Panc1 (cell line): ENCODE results near the gene OR4E2. TPM values are rescaled to one million over a fixed set of nuclear protein-coding genes. Genes with fewer than 3 reads are reported as not detected.

Experiments
- ATAC-seq: fragments of 200-7000 bp; cut with Tn5 transposase; 2 replicates; pipeline ENCODE4 v1.9.1; 2020; ENCODE audit warnings: mild to moderate bottlenecking, moderate library complexity
- BruUV-seq: library from RNA; stranded (reverse); fragments of 400-500 nt; replicated peaks from 2 replicates; lab custom pipeline; 2021; lab: Mats Ljungman, UMichigan
- CTCF ChIA-PET: fragments of 300-600 bp; sonication (Branson Sonifier 250); formaldehyde crosslinking; loops from one replicate; lab custom pipeline; 2022; ENCODE audit warnings: antibody characterized with exemption; lab: Charles Lee
- POLR2A ChIA-PET: fragments of 300-600 bp; sonication (Branson Sonifier 250); formaldehyde crosslinking; loops from one replicate; lab custom pipeline; 2022; ENCODE audit warnings: antibody characterized with exemption; lab: Charles Lee
- DNase-seq: peaks from one replicate; pipeline ENCODE4 v3.0.0-alpha.2; 2010; ENCODE audit warnings: low read depth, low spot score
- H3K27ac ChIP-seq: 2 replicates; pipeline ENCODE4 v1.5.1; 2011; ENCODE audit warnings: mild to moderate bottlenecking, low read length, inconsistent platforms
- H3K27me3 ChIP-seq: fragments of 200-500 bp; sonication (Bioruptor generic); 2 replicates; pipeline ENCODE4 v1.6.0; 2014; ENCODE audit warnings: low read length, inconsistent platforms; ENCODE audit not compliant: control insufficient read depth, insufficient read depth
- H3K36me3 ChIP-seq: fragments of 200-500 bp; sonication (Bioruptor generic); 2 replicates; pipeline ENCODE4 v1.5.1; 2014; ENCODE audit warnings: inconsistent platforms, mild to moderate bottlenecking, low read length, moderate library complexity; ENCODE audit not compliant: control insufficient read depth, insufficient read depth
- H3K4me1 ChIP-seq: 2 replicates; pipeline ENCODE4 v1.5.1; 2011; ENCODE audit warnings: inconsistent platforms, mild to moderate bottlenecking, low read length, moderate library complexity; ENCODE audit not compliant: control insufficient read depth, insufficient read depth
- H3K4me3 ChIP-seq, 2 experiments: 2 replicates each; pipeline ENCODE4 v1.5.1; 2011 to 2012; ENCODE audit warnings: low read depth in 2 of 2, low read length in 2 of 2, mild to moderate bottlenecking in 2 of 2, inconsistent platforms in 1 of 2, moderate library complexity in 1 of 2
- H3K9me3 ChIP-seq: fragments of 200-500 bp; sonication (Bioruptor generic); 2 replicates; pipeline ENCODE4 v1.5.1; 2014; ENCODE audit warnings: low read depth, mild to moderate bottlenecking, inconsistent platforms, low read length, moderate library complexity; ENCODE audit not compliant: control insufficient read depth, insufficient read depth
- POLR2AphosphoS5 ChIP-seq: IDR thresholded peaks from 2 replicates; pipeline ENCODE4 v1.6.1; 2012; ENCODE audit warnings: mild to moderate bottlenecking, low read depth, low read length, moderate library complexity
- REST ChIP-seq, 2 experiments: IDR thresholded peaks; 2 replicates each; pipeline ENCODE4 v1.6.1; 2011 to 2012; ENCODE audit warnings: low read depth in 2 of 2, control low read depth in 1 of 2, low read length in 1 of 2, mild to moderate bottlenecking in 1 of 2, moderate library complexity in 1 of 2; ENCODE audit not compliant: insufficient read depth in 1 of 2
- SIN3A ChIP-seq: IDR thresholded peaks from 2 replicates; pipeline ENCODE4 v1.6.1; 2012; ENCODE audit warnings: low read depth, mild to moderate bottlenecking, low read length, moderate library complexity, borderline replicate concordance; ENCODE audit not compliant: insufficient read depth
- TCF7L2 ChIP-seq: IDR thresholded peaks from 2 replicates; pipeline ENCODE4 v1.6.1; 2011; ENCODE audit warnings: mild to moderate bottlenecking, low read depth, low read length, inconsistent platforms
- in situ Hi-C: cut with HindIII; loops from 2 replicates; pipeline ENCODE4 v1.10.0; 2016; ENCODE audit warnings: low sequenced_read_pairs, low pct_unique_long_range_greater_than_20kb
- intact Hi-C: fragments of 100-400 bp; cut with micrococcal nuclease; formaldehyde crosslinking; loops from one replicate; pipeline ENCODE4 v1.10.0; 2022; ENCODE audit not compliant: unreplicated experiment
- total RNA-seq: library from RNA; stranded (reverse); gene quantifications from one replicate; pipeline ENCODE4 v1.2.1, GENCODE V29; 2021; ENCODE audit not compliant: unreplicated experiment
- TF ChIP-seq, protein P1 (sequence below): fragments of 450-650 bp; IDR thresholded peaks from 2 replicates; pipeline ENCODE4 v1.5.1; 2017; ENCODE audit warnings: mild to moderate bottlenecking

The OR4E2 gene
- total RNA-seq, 1 experiment from 2014 or later = not detected

GRCh38 chr14:21652209-21652808, 1.3 kb upstream of the OR4E2 start:
- no peak for DNase-seq
- Histone ChIP-seq H3K4me1 (no peaks in the 10 kb centered on the region), H3K36me3 (no peaks in the 10 kb centered on the region), H3K9me3 (no peaks in the 10 kb centered on the region), H3K27me3 (no peaks in the 10 kb centered on the region), H3K27ac (no peak overlapping the region), H3K4me3 (no peak overlapping the region)
- ChIA-PET CTCF (no interaction called here), POLR2A (no interaction called here)
- in situ Hi-C loops = no loop called here
- BruUV-seq = no TSS peak
- intact Hi-C loops = no loop called here
- no peak for ATAC-seq
- TF ChIP-seq, protein P1, sequence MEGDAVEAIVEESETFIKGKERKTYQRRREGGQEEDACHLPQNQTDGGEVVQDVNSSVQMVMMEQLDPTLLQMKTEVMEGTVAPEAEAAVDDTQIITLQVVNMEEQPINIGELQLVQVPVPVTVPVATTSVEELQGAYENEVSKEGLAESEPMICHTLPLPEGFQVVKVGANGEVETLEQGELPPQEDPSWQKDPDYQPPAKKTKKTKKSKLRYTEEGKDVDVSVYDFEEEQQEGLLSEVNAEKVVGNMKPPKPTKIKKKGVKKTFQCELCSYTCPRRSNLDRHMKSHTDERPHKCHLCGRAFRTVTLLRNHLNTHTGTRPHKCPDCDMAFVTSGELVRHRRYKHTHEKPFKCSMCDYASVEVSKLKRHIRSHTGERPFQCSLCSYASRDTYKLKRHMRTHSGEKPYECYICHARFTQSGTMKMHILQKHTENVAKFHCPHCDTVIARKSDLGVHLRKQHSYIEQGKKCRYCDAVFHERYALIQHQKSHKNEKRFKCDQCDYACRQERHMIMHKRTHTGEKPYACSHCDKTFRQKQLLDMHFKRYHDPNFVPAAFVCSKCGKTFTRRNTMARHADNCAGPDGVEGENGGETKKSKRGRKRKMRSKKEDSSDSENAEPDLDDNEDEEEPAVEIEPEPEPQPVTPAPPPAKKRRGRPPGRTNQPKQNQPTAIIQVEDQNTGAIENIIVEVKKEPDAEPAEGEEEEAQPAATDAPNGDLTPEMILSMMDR = no peak
- TF ChIP-seq TCF7L2 = no peak
- no peak for TF ChIP-seq POLR2AphosphoS5
- TF ChIP-seq REST (IDR thresholded peaks at IDR 0.05; ENCODE audit: insufficient read depth in 1 of 2, low read depth in 2 of 2, low read length in 1 of 2) = no peak
- no peak for TF ChIP-seq SIN3A

DNA sequence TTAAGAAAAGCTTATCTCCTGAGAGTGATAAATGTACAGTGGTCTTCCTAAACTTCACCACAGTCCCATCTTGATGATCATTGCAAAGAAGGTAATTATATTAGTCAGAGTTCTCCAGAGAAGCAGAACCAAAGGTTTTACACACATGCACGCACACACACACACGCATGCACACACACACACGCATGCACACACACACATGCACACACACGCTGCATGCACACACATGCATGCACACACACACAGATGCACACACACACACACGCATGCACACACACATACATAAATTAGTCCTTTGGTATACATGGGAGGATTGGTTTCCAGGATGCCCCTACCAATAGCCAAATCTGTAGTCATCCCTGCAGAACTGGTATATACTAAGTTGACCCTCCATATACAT, 580 bp downstream of the OR4E2 start:
- ChIA-PET CTCF (no interaction called here), POLR2A (no interaction called here)
- no peak overlapping the region for H3K4me3 ChIP-seq
- H3K27ac ChIP-seq = no peak overlapping the region
- no peak for DNase-seq
- in situ Hi-C loops (no loop called here), intact Hi-C loops (no loop called here)
- H3K9me3 ChIP-seq = no peaks in the 10 kb centered on the region
- H3K36me3 ChIP-seq = no peaks in the 10 kb centered on the region
- no peak for TF ChIP-seq TCF7L2
- TF ChIP-seq POLR2AphosphoS5 = no peak
- TF ChIP-seq, protein P1 = no peak
- TF ChIP-seq SIN3A = no peak
- no peak for TF ChIP-seq REST (IDR thresholded peaks at IDR 0.05; ENCODE audit: insufficient read depth in 1 of 2, low read depth in 2 of 2, low read length in 1 of 2)
- no peaks in the 10 kb centered on the region; the same call in 1 of the 2 replicates for H3K27me3 ChIP-seq
- no peaks in the 10 kb centered on the region for H3K4me1 ChIP-seq
- no TSS peak for BruUV-seq
- no peak for ATAC-seq
